ENCODE data around the gene FBXW9. TPM values are rescaled to one million over a fixed set of nuclear protein-coding genes. Genes with fewer than 3 reads are reported as not detected.

The FBXW9 gene
- total RNA-seq, 2 experiments from 2014 or later, result 11.0 to 11.5 TPM

- H4K20me1 ChIP-seq (ENCODE audit: insufficient read depth, low read length), result no peaks in the 10 kb centered on the region
- CTCF ChIA-PET (ENCODE audit: unreplicated experiment), result interaction anchor here (0.6 kb wide), 1 partner anchor 99 kb away, joined by 9 read pairs; no protein-coding TSS in a partner anchor
- peaks cover 25% of the 10 kb centered on the region for H3K36me3 ChIP-seq (ENCODE audit: insufficient read depth, low read length)
- POLR2A ChIA-PET, result no interaction called here
- intact Hi-C loops (cut with micrococcal nuclease; ENCODE audit: unreplicated experiment), result no loop called here
- no peak overlapping the region for H2AFZ ChIP-seq (ENCODE audit: low read length)
- H3K4me3 ChIP-seq (ENCODE audit: low read depth, low read length, poor library complexity, severe bottlenecking), result no peak overlapping the region
- peaks cover 13% of the 10 kb centered on the region for H3K4me1 ChIP-seq (ENCODE audit: insufficient read depth, low read length, poor library complexity, severe bottlenecking)
- 0 out of 2 replicates have a peak overlapping the region, but pooled peaks have one; percentile 88 for H3K4me2 ChIP-seq (ENCODE audit: low read length)
- H3K79me2 ChIP-seq (ENCODE audit: insufficient read depth, low read depth, low read length), result no peaks in the 10 kb centered on the region
- no peaks in the 10 kb centered on the region for H3K9me3 ChIP-seq (ENCODE audit: low read length)
- no peak for DNase-seq (ENCODE audit: low spot score)
- H3K27ac ChIP-seq (ENCODE audit: low read depth, low read length, poor library complexity, severe bottlenecking), result no peak overlapping the region
- no TSS peak for BruUV-seq (replicated peaks)
- H3K9me2 ChIP-seq (ENCODE audit: insufficient read depth, low read length), result no peaks in the 10 kb centered on the region
- TF ChIP-seq CTCF (conservative IDR thresholded peaks at IDR 0.05; ENCODE audit: low read length), result no peak
- TF ChIP-seq EZH2phosphoT487 (IDR thresholded peaks at IDR 0.05; ENCODE audit: borderline replicate concordance, low read depth, low read length), result no peak
Observed at GRCh38 chr19:12694641-12695040, 1.8 kb downstream of the FBXW9 start.

GRCh38 chr19:12692960-12693359 lies 3.5 kb downstream of the FBXW9 start:
- Histone ChIP-seq H3K9me3 (ENCODE audit: low read length) (no peaks in the 10 kb centered on the region), H3K27ac (ENCODE audit: low read depth, low read length, poor library complexity, severe bottlenecking) (no peak overlapping the region), H3K9me2 (ENCODE audit: insufficient read depth, low read length) (no peaks in the 10 kb centered on the region), H4K20me1 (ENCODE audit: insufficient read depth, low read length) (no peaks in the 10 kb centered on the region), H3K79me2 (ENCODE audit: insufficient read depth, low read depth, low read length) (no peaks in the 10 kb centered on the region), H2AFZ (ENCODE audit: low read length) (no peak overlapping the region), H3K4me3 (ENCODE audit: low read depth, low read length, poor library complexity, severe bottlenecking) (no peak overlapping the region), H3K4me2 (ENCODE audit: low read length) (no peak overlapping the region), H3K36me3 (ENCODE audit: insufficient read depth, low read length) (peaks cover 10% of the 10 kb centered on the region), H3K4me1 (ENCODE audit: insufficient read depth, low read length, poor library complexity, severe bottlenecking) (peaks cover 13% of the 10 kb centered on the region)
- no peak for DNase-seq (ENCODE audit: low spot score)
- no peak for TF ChIP-seq CTCF (conservative IDR thresholded peaks at IDR 0.05; ENCODE audit: low read length)
- TF ChIP-seq EZH2phosphoT487 (IDR thresholded peaks at IDR 0.05; ENCODE audit: borderline replicate concordance, low read depth, low read length), result no peak
- no TSS peak for BruUV-seq (replicated peaks)
- ChIA-PET POLR2A (no interaction called here), CTCF (ENCODE audit: unreplicated experiment) (no interaction called here)
- intact Hi-C loops (cut with micrococcal nuclease; ENCODE audit: unreplicated experiment), result no loop called here

- DNase-seq (ENCODE audit: low spot score), result no peak
- H3K27ac ChIP-seq (ENCODE audit: low read depth, low read length, poor library complexity, severe bottlenecking), result no peak overlapping the region
- no peak for TF ChIP-seq EZH2phosphoT487 (IDR thresholded peaks at IDR 0.05; ENCODE audit: borderline replicate concordance, low read depth, low read length)
- TF ChIP-seq CTCF (conservative IDR thresholded peaks at IDR 0.05; ENCODE audit: low read length), result no peak
- intact Hi-C loops (cut with micrococcal nuclease; ENCODE audit: unreplicated experiment), result no loop called here
- no peaks in the 10 kb centered on the region for H3K4me1 ChIP-seq (ENCODE audit: insufficient read depth, low read length, poor library complexity, severe bottlenecking)
- no peak overlapping the region for H2AFZ ChIP-seq (ENCODE audit: low read length)
- H3K79me2 ChIP-seq (ENCODE audit: insufficient read depth, low read depth, low read length), result no peaks in the 10 kb centered on the region
- H3K9me3 ChIP-seq (ENCODE audit: low read length), result no peaks in the 10 kb centered on the region
- ChIA-PET POLR2A (no interaction called here), CTCF (ENCODE audit: unreplicated experiment) (no interaction called here)
- H3K4me3 ChIP-seq (ENCODE audit: low read depth, low read length, poor library complexity, severe bottlenecking), result no peak overlapping the region
- H3K36me3 ChIP-seq (ENCODE audit: insufficient read depth, low read length), result peaks cover 5% of the 10 kb centered on the region; the same call in 1 of the 2 replicates
- no peaks in the 10 kb centered on the region for H3K9me2 ChIP-seq (ENCODE audit: insufficient read depth, low read length)
- BruUV-seq (replicated peaks), result no TSS peak
- H4K20me1 ChIP-seq (ENCODE audit: insufficient read depth, low read length), result no peaks in the 10 kb centered on the region
- H3K4me2 ChIP-seq (ENCODE audit: low read length), result no peak overlapping the region
Observed at GRCh38 chr19:12689581-12690216, 6.7 kb downstream of the FBXW9 start.

All from OCI-LY7 (cell line).